Measurements from ENCODE around the gene CAPRIN1. TPM values are rescaled to one million over a fixed set of nuclear protein-coding genes. Genes with fewer than 3 reads are reported as not detected.

The CAPRIN1 gene
- total RNA-seq, 1 experiment from 2014 or later: 301 TPM

GRCh38 chr11:34139346-34139745 is 87.8 kb downstream of the CAPRIN1 start:
- H3K4me1 Mint-ChIP-seq: no peaks in the 10 kb centered on the region
- no peak overlapping the region for H2BK120ac ChIP-seq (ENCODE audit: low read depth, low read length, poor library complexity, severe bottlenecking)
- H3K36me3 Mint-ChIP-seq (ENCODE audit: insufficient read depth in 1 of 3, low read depth in 3 of 3): peaks cover 41 to 94% (median 80%) of the 10 kb centered on the region in 3 experiments; a peak in 6 of 7 replicates
- no peaks in the 10 kb centered on the region for H3K27me3 ChIP-seq (ENCODE audit: insufficient read depth, low read length)
- no peak overlapping the region for H3K23ac ChIP-seq (ENCODE audit: insufficient read length, low read depth, low read length)
- no peak overlapping the region for H2BK5ac ChIP-seq (ENCODE audit: insufficient read length, low read length)
- H3K18ac ChIP-seq (ENCODE audit: insufficient read length, low read depth, low read length): no peak overlapping the region
- no peak overlapping the region for H3K9ac ChIP-seq (ENCODE audit: extremely low read depth, insufficient read length, low read length)
- no peaks in the 10 kb centered on the region for H3K79me1 ChIP-seq (ENCODE audit: insufficient read depth, low read depth, low read length, poor library complexity, severe bottlenecking)
- H4K8ac ChIP-seq (replicated peaks; ENCODE audit: insufficient read length, low read depth, low read length): no peak overlapping the region
- no peaks in the 10 kb centered on the region for H3K23me2 ChIP-seq (ENCODE audit: insufficient read length, low read depth, low read length, poor library complexity, severe bottlenecking)
- no peak overlapping the region for H2AFZ ChIP-seq (ENCODE audit: low read length)
- H3K14ac ChIP-seq (ENCODE audit: insufficient read depth, low read length): no peak overlapping the region
- no peaks in the 10 kb centered on the region for H3K9me3 Mint-ChIP-seq
- H3K56ac ChIP-seq (ENCODE audit: insufficient read length, low read depth, low read length): no peak overlapping the region
- TF ChIP-seq, protein P1, sequence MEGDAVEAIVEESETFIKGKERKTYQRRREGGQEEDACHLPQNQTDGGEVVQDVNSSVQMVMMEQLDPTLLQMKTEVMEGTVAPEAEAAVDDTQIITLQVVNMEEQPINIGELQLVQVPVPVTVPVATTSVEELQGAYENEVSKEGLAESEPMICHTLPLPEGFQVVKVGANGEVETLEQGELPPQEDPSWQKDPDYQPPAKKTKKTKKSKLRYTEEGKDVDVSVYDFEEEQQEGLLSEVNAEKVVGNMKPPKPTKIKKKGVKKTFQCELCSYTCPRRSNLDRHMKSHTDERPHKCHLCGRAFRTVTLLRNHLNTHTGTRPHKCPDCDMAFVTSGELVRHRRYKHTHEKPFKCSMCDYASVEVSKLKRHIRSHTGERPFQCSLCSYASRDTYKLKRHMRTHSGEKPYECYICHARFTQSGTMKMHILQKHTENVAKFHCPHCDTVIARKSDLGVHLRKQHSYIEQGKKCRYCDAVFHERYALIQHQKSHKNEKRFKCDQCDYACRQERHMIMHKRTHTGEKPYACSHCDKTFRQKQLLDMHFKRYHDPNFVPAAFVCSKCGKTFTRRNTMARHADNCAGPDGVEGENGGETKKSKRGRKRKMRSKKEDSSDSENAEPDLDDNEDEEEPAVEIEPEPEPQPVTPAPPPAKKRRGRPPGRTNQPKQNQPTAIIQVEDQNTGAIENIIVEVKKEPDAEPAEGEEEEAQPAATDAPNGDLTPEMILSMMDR (conservative IDR thresholded peaks at IDR 0.05): no peak
- H3K4me3 Mint-ChIP-seq: no peak overlapping the region
- no CpG with 5 or more reads among the region's 7 CpGs for WGBS (ENCODE audit: extremely low coverage, insufficient read length, low lambda C conversion rate)
- H3K27ac Mint-ChIP-seq: no peak overlapping the region
- H4K20me1 ChIP-seq (ENCODE audit: control insufficient read depth, insufficient read depth, insufficient read length): no peaks in the 10 kb centered on the region
- H2BK20ac ChIP-seq (ENCODE audit: low read depth, low read length, poor library complexity, severe bottlenecking): no peak overlapping the region
- H3T11ph ChIP-seq (ENCODE audit: low read length): no peak overlapping the region
- no peak overlapping the region for H3K27ac ChIP-seq (ENCODE audit: insufficient read length, low read depth, low read length)
- no peak overlapping the region for H2BK15ac ChIP-seq (ENCODE audit: low read depth, low read length)
- H3K4me1 ChIP-seq (ENCODE audit: insufficient read depth, low read length): no peaks in the 10 kb centered on the region
- H3K27me3 Mint-ChIP-seq (ENCODE audit: low read depth): no peaks in the 10 kb centered on the region; the same call in 1 of the 2 replicates
- no peak overlapping the region for H2BK12ac ChIP-seq (ENCODE audit: insufficient read length, low read depth, low read length)
- no peak overlapping the region for H4K5ac ChIP-seq (ENCODE audit: insufficient read length, low read depth, low read length)
- DNase-seq: no peak
- no peaks in the 10 kb centered on the region for H3K79me2 ChIP-seq (ENCODE audit: insufficient read depth, low read length)
- no peak overlapping the region for H2AK5ac ChIP-seq (ENCODE audit: insufficient read length, low read length)
- H3K4ac ChIP-seq (ENCODE audit: low read depth, low read length): no peak overlapping the region
- H4K91ac ChIP-seq (ENCODE audit: insufficient read length, low read depth, low read length): no peak overlapping the region
- no peak overlapping the region for H3K4me2 ChIP-seq (ENCODE audit: insufficient read depth, insufficient read length, low read length)
- no peaks in the 10 kb centered on the region for H3K9me3 ChIP-seq (ENCODE audit: control insufficient read depth, low read depth, low read length)
